ENCODE results near the gene LCP1. TPM values are rescaled to one million over a fixed set of nuclear protein-coding genes. Genes with fewer than 3 reads are reported as not detected.

LCP1 gene
- total RNA-seq, 1 experiment from 2014 or later, result 1.5 TPM

- ChIA-PET CTCF (no interaction called here), POLR2A (no interaction called here)
- no peak overlapping the region for H3K4me3 ChIP-seq (ENCODE audit: low read depth in 2 of 2, low read length in 2 of 2)
- no peaks in the 10 kb centered on the region for H3K36me3 ChIP-seq (ENCODE audit: control insufficient read depth, insufficient read depth, low read length)
- no peak for DNase-seq (ENCODE audit: low read depth, low spot score)
- BruUV-seq (replicated peaks), result no TSS peak
- no peak for TF ChIP-seq CTCF (IDR thresholded peaks at IDR 0.05)
- TF ChIP-seq SIN3A (IDR thresholded peaks at IDR 0.05; ENCODE audit: borderline replicate concordance, insufficient read depth, low read depth, low read length), result no peak
- TF ChIP-seq REST (IDR thresholded peaks at IDR 0.05; ENCODE audit: insufficient read depth in 1 of 2, low read depth in 2 of 2, low read length in 1 of 2), result no peak
- TF ChIP-seq POLR2AphosphoS5 (IDR thresholded peaks at IDR 0.05; ENCODE audit: low read depth, low read length), result no peak
- TF ChIP-seq TCF7L2 (IDR thresholded peaks at IDR 0.05; ENCODE audit: low read depth, low read length), result no peak
- H3K4me1 ChIP-seq (ENCODE audit: control insufficient read depth, insufficient read depth, low read length), result no peaks in the 10 kb centered on the region
- no peak overlapping the region for H3K27ac ChIP-seq (ENCODE audit: low read length)
- ATAC-seq, result no peak
- intact Hi-C loops (cut with micrococcal nuclease; ENCODE audit: unreplicated experiment) (no loop called here), in situ Hi-C loops (cut with HindIII; ENCODE audit: low pct_unique_long_range_greater_than_20kb, low sequenced_read_pairs) (no loop called here)
- no peaks in the 10 kb centered on the region; the same call in 1 of the 2 replicates for H3K27me3 ChIP-seq (ENCODE audit: control insufficient read depth, insufficient read depth, low read length)
- no peaks in the 10 kb centered on the region for H3K9me3 ChIP-seq (ENCODE audit: control insufficient read depth, insufficient read depth, low read depth, low read length)
Observed at GRCh38 chr13:46176756-46177155, 5.2 kb downstream of the LCP1 start.

- TF ChIP-seq TCF7L2 (IDR thresholded peaks at IDR 0.05; ENCODE audit: low read depth, low read length) (no peak), REST (IDR thresholded peaks at IDR 0.05; ENCODE audit: insufficient read depth in 1 of 2, low read depth in 2 of 2, low read length in 1 of 2) (no peak), SIN3A (IDR thresholded peaks at IDR 0.05; ENCODE audit: borderline replicate concordance, insufficient read depth, low read depth, low read length) (no peak), CTCF (IDR thresholded peaks at IDR 0.05) (no peak), POLR2AphosphoS5 (IDR thresholded peaks at IDR 0.05; ENCODE audit: low read depth, low read length) (no peak)
- ATAC-seq, result no peak
Observed at GRCh38 chr13:46173656-46174055, 8.3 kb downstream of the LCP1 start.

More at GRCh38 chr13:46173656-46174055, 8.3 kb downstream of the LCP1 start:
- no peak for DNase-seq (ENCODE audit: low read depth, low spot score)
- POLR2A ChIA-PET, result no interaction called here
- intact Hi-C loops (cut with micrococcal nuclease; ENCODE audit: unreplicated experiment), result no loop called here
- in situ Hi-C loops (cut with HindIII; ENCODE audit: low pct_unique_long_range_greater_than_20kb, low sequenced_read_pairs), result no loop called here
- CTCF ChIA-PET, result no interaction called here
- H3K4me1 ChIP-seq (ENCODE audit: control insufficient read depth, insufficient read depth, low read length), result no peaks in the 10 kb centered on the region
- no peak overlapping the region for H3K27ac ChIP-seq (ENCODE audit: low read length)
- H3K4me3 ChIP-seq (ENCODE audit: low read depth in 2 of 2, low read length in 2 of 2), result no peak overlapping the region
- BruUV-seq (replicated peaks), result no TSS peak
- no peaks in the 10 kb centered on the region; the same call in 1 of the 2 replicates for H3K27me3 ChIP-seq (ENCODE audit: control insufficient read depth, insufficient read depth, low read length)
- no peaks in the 10 kb centered on the region for H3K36me3 ChIP-seq (ENCODE audit: control insufficient read depth, insufficient read depth, low read length)
- no peaks in the 10 kb centered on the region for H3K9me3 ChIP-seq (ENCODE audit: control insufficient read depth, insufficient read depth, low read depth, low read length)

Measured in Panc1 (cell line).